GM23338 (cell line): ENCODE data around the gene PLOD3.

ENCODE experiments used
- EZH2 ChIP-seq: fragments of 200-600 bp; sonication (generic); IDR thresholded peaks from one replicate; pipeline ENCODE4 v1.8.0; 2017; ENCODE audit warnings: antibody characterized with exemption, mild to moderate bottlenecking, low read depth; ENCODE audit not compliant: unreplicated experiment
- EZH2phosphoT487 ChIP-seq: fragments of 200-600 bp; sonication (generic); IDR thresholded peaks from one replicate; pipeline ENCODE4 v1.8.1; 2018; ENCODE audit warnings: antibody characterized with exemption; ENCODE audit not compliant: unreplicated experiment
- JUNB ChIP-seq: IDR thresholded peaks from one replicate; pipeline ENCODE4 v1.6.1; 2016; ENCODE audit warnings: antibody characterized with exemption; ENCODE audit not compliant: unreplicated experiment
- NANOG ChIP-seq: IDR thresholded peaks from 2 replicates; pipeline ENCODE4 v1.6.1; 2016; ENCODE audit warnings: antibody characterized with exemption, borderline replicate concordance
- POLR2AphosphoS5 ChIP-seq: IDR thresholded peaks from 2 replicates; pipeline ENCODE4 v1.6.1; 2016; ENCODE audit warnings: antibody characterized with exemption, low read depth
- STAT1 ChIP-seq: IDR thresholded peaks from one replicate; pipeline ENCODE4 v1.6.1; 2016; ENCODE audit warnings: antibody characterized with exemption; ENCODE audit not compliant: unreplicated experiment
- ZNF331 ChIP-seq: fragments of 250-450 bp; sonication (Bioruptor Pico); IDR thresholded peaks from 2 replicates; pipeline ENCODE4 v1.5.0; 2020; ENCODE audit warnings: low read depth, mild to moderate bottlenecking, moderate library complexity
- TF ChIP-seq, protein P1 (sequence below), 2 experiments: fragments of 200-600 bp in 1 of 2; sonication (generic) in 1 of 2; conservative IDR thresholded peaks; 2 replicates each; pipeline versions ENCODE4 v1.5.1 to v1.6.1; 2016 to 2017; ENCODE audit warnings: antibody characterized with exemption in 2 of 2, low read depth in 2 of 2, mild to moderate bottlenecking in 2 of 2, moderate library complexity in 1 of 2
- TF ChIP-seq, protein P2 (sequence below): IDR thresholded peaks from one replicate; pipeline ENCODE4 v1.6.1; 2018; ENCODE audit warnings: antibody characterized with exemption; ENCODE audit not compliant: unreplicated experiment

DNA sequence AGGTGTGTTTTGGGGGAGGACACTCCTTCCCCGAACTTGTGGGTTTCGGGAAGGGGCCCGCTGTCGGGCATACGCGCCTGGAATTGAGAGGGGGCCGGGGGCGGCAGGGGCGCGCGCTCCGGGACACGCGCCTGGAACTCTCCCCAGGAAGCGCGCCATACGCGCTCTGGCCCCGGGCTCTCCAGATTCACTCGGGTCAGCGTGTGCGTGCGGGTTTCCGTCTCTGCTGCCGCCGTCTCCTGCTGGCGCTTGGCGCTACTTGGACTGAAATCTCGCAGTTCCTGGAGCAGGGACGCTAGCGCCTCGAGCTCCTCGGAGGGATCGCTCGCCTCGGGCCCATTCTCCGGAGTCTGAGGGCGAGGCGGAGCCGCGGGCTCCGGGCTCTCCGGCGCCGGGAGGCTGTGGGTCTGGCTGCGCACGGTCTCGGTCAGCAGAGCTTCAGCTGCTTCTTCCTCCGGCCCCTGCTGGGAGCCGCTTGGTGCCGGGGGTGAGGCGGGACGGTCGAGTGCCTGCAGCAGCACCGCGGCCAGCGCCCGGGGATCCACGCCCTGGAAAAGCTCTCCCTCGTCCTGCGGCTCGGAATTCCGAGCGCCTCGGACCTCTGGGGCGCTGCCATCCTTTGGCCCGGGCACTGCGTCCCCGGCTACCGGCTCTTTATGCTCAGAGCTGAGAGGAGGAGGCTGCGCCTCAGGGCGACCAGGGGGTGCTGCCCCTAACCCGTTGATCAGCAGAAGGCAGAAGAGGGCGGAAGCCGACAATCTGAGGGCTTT is 53.1 kb downstream of the PLOD3 start:
- TF ChIP-seq, protein P1, sequence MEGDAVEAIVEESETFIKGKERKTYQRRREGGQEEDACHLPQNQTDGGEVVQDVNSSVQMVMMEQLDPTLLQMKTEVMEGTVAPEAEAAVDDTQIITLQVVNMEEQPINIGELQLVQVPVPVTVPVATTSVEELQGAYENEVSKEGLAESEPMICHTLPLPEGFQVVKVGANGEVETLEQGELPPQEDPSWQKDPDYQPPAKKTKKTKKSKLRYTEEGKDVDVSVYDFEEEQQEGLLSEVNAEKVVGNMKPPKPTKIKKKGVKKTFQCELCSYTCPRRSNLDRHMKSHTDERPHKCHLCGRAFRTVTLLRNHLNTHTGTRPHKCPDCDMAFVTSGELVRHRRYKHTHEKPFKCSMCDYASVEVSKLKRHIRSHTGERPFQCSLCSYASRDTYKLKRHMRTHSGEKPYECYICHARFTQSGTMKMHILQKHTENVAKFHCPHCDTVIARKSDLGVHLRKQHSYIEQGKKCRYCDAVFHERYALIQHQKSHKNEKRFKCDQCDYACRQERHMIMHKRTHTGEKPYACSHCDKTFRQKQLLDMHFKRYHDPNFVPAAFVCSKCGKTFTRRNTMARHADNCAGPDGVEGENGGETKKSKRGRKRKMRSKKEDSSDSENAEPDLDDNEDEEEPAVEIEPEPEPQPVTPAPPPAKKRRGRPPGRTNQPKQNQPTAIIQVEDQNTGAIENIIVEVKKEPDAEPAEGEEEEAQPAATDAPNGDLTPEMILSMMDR (conservative IDR thresholded peaks at IDR 0.05; ENCODE audit: low read depth in 2 of 2) = no peak
- TF ChIP-seq EZH2phosphoT487 (no peak), EZH2 (peak; percentile 29), STAT1 (no peak), POLR2AphosphoS5 (no peak), JUNB (no peak), ZNF331 (CRISPR knock-in tag) (no peak), NANOG (no peak)
- TF ChIP-seq, protein P2, sequence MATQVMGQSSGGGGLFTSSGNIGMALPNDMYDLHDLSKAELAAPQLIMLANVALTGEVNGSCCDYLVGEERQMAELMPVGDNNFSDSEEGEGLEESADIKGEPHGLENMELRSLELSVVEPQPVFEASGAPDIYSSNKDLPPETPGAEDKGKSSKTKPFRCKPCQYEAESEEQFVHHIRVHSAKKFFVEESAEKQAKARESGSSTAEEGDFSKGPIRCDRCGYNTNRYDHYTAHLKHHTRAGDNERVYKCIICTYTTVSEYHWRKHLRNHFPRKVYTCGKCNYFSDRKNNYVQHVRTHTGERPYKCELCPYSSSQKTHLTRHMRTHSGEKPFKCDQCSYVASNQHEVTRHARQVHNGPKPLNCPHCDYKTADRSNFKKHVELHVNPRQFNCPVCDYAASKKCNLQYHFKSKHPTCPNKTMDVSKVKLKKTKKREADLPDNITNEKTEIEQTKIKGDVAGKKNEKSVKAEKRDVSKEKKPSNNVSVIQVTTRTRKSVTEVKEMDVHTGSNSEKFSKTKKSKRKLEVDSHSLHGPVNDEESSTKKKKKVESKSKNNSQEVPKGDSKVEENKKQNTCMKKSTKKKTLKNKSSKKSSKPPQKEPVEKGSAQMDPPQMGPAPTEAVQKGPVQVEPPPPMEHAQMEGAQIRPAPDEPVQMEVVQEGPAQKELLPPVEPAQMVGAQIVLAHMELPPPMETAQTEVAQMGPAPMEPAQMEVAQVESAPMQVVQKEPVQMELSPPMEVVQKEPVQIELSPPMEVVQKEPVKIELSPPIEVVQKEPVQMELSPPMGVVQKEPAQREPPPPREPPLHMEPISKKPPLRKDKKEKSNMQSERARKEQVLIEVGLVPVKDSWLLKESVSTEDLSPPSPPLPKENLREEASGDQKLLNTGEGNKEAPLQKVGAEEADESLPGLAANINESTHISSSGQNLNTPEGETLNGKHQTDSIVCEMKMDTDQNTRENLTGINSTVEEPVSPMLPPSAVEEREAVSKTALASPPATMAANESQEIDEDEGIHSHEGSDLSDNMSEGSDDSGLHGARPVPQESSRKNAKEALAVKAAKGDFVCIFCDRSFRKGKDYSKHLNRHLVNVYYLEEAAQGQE = peak; percentile 79
